ENCODE data around the gene ABCC4.

DNA sequence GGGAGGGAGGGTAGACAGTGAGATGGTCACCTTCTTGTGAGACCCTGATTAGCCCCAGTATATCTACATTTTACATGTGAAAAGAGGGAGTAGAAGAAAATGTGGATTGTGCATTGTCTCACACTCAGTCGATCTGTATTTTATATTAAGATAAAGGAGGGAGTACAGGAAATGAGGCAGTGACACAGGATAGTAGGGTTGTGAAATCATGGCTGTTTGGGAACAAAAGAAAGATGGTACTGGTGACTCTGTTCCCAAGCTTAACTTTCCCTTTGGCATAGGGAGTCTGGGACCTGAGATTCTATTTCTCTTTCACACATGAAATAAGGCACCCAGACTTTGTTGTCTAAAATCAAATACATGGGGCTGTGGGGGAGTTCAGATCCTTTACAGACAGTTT, 194.7 kb downstream of the ABCC4 start:
- TF ChIP-seq, protein P1, sequence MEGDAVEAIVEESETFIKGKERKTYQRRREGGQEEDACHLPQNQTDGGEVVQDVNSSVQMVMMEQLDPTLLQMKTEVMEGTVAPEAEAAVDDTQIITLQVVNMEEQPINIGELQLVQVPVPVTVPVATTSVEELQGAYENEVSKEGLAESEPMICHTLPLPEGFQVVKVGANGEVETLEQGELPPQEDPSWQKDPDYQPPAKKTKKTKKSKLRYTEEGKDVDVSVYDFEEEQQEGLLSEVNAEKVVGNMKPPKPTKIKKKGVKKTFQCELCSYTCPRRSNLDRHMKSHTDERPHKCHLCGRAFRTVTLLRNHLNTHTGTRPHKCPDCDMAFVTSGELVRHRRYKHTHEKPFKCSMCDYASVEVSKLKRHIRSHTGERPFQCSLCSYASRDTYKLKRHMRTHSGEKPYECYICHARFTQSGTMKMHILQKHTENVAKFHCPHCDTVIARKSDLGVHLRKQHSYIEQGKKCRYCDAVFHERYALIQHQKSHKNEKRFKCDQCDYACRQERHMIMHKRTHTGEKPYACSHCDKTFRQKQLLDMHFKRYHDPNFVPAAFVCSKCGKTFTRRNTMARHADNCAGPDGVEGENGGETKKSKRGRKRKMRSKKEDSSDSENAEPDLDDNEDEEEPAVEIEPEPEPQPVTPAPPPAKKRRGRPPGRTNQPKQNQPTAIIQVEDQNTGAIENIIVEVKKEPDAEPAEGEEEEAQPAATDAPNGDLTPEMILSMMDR (IDR thresholded peaks at IDR 0.05): no peak
- TF ChIP-seq POLR2AphosphoS5 (IDR thresholded peaks at IDR 0.05; ENCODE audit: insufficient read depth in 1 of 2, low read depth in 1 of 2) (no peak), POLR2A (IDR thresholded peaks at IDR 0.05) (no peak)

Data from vagina (tissue), 2 donors.